Breast epithelium (tissue), 3 donors: ENCODE data around the gene TOR4A.

ENCODE experiments used
- POLR2A ChIP-seq: fragments of 450-650 bp; IDR thresholded peaks from one replicate; pipeline ENCODE4 v1.6.1; 2016; ENCODE audit warnings: antibody characterized with exemption, mild to moderate bottlenecking, moderate library complexity
- POLR2AphosphoS5 ChIP-seq, 3 donors: sonication (generic); formaldehyde crosslinking; IDR thresholded peaks; one replicate each; pipeline ENCODE4 v1.6.1; 2017; ENCODE audit warnings: antibody characterized with exemption in 3 of 3
- TF ChIP-seq, protein P1 (sequence below), 3 donors: fragments of 450-650 bp; IDR thresholded peaks; one replicate each; pipeline ENCODE4 v1.5.1; 2016 to 2017; ENCODE audit warnings: antibody characterized with exemption in 3 of 3, mild to moderate bottlenecking in 3 of 3, moderate library complexity in 3 of 3

DNA sequence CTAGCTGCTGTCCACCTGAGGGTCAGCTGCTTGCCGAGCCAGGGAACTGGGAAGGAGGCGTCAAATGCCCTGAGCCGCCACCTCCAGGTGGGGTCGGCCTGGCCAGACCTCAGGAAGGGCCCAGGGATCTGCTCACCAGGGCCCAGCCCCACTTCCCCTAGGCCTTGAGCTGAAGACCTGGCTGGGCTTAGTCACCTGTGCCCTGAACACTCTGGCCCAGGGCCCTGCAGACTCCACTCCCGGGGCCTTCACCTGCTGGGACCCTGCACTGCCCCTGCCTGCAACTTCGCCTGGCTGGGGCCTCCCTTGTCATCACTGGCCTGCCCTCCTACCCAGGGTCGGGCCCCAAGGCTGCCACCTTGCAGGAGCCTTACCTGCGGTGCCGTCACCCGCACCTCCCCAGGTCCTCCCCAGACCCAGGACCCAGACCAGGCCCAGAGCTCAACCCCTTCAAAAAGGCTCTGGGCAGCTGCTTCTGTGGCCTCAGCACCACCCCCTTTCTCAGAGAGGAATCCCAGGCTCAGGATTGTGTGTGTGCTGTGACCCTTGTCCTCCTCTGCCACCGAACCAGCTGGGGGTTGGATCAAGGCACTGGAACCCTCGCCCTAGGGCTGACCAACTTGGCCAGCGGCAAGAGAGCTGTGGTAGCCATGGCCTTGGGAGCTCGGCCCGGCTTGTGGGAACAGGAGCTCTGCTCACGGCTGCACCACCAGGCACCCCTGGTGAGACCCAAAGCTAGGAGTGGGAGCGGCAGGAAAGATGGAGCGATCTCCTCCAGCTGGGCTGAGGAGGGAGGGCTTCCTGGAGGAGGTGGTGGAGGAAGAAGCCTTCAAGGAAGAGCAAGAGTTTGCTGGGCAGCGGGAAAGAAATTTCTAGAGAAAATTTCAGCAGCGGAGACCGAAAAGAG, 23.6 kb upstream of the TOR4A start:
- TF ChIP-seq, protein P1, sequence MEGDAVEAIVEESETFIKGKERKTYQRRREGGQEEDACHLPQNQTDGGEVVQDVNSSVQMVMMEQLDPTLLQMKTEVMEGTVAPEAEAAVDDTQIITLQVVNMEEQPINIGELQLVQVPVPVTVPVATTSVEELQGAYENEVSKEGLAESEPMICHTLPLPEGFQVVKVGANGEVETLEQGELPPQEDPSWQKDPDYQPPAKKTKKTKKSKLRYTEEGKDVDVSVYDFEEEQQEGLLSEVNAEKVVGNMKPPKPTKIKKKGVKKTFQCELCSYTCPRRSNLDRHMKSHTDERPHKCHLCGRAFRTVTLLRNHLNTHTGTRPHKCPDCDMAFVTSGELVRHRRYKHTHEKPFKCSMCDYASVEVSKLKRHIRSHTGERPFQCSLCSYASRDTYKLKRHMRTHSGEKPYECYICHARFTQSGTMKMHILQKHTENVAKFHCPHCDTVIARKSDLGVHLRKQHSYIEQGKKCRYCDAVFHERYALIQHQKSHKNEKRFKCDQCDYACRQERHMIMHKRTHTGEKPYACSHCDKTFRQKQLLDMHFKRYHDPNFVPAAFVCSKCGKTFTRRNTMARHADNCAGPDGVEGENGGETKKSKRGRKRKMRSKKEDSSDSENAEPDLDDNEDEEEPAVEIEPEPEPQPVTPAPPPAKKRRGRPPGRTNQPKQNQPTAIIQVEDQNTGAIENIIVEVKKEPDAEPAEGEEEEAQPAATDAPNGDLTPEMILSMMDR (IDR thresholded peaks at IDR 0.05) = no peak
- TF ChIP-seq POLR2AphosphoS5 (IDR thresholded peaks at IDR 0.05) (no peak), POLR2A (no peak)
